Measurements from ENCODE around the gene NOP9. TPM values are rescaled to one million over a fixed set of nuclear protein-coding genes. Genes with fewer than 3 reads are reported as not detected.

NOP9 gene
- total and polyA plus RNA-seq, 8 donors = 6.2 to 13.9 (median 9.7) TPM

DNA sequence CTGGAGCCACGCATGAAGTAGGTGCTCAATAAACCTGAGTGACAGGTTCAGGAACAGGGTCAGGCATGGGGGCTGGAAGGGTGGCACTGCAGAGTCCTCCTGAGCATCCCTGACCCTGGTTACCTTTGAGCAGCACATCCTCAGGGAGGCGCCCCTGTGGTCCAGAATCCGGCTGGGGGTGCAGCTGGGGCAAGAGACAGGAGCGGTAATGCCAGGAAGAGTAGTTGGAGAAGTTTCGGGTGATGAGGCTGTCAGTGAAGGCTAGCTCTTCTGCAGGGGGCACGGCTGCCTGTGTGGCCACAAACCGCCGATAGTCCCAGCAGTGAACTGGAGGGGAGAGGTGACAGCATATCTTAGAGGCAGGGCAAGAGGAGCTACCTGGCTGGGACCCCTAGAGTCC is 30.3 kb upstream of the NOP9 start:
- Histone ChIP-seq H3K36me3 (peaks cover 0 to 18% (median 0%) of the 10 kb centered on the region in 3 donors), H3K4me1 (peaks cover 11 to 22% (median 18%) of the 10 kb centered on the region in 3 donors), H3K4me3 (no peak overlapping the region), H3K27me3 (no peaks in the 10 kb centered on the region), H3K27ac (no peak overlapping the region), H3K9me3 (no peaks in the 10 kb centered on the region)
- ATAC-seq (no peak), DNase-seq (peak in 2 of 6 donors; percentile 9 to 33), FAIRE-seq (no peak)
- WGBS, 2 donors = 94 to 96% methylated on average over 8 of the region's 8 CpGs
- intact Hi-C loops (cut with DNase I) = no loop called here
- TF ChIP-seq, protein P1, sequence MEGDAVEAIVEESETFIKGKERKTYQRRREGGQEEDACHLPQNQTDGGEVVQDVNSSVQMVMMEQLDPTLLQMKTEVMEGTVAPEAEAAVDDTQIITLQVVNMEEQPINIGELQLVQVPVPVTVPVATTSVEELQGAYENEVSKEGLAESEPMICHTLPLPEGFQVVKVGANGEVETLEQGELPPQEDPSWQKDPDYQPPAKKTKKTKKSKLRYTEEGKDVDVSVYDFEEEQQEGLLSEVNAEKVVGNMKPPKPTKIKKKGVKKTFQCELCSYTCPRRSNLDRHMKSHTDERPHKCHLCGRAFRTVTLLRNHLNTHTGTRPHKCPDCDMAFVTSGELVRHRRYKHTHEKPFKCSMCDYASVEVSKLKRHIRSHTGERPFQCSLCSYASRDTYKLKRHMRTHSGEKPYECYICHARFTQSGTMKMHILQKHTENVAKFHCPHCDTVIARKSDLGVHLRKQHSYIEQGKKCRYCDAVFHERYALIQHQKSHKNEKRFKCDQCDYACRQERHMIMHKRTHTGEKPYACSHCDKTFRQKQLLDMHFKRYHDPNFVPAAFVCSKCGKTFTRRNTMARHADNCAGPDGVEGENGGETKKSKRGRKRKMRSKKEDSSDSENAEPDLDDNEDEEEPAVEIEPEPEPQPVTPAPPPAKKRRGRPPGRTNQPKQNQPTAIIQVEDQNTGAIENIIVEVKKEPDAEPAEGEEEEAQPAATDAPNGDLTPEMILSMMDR (IDR thresholded peaks at IDR 0.05) = no peak

DNA sequence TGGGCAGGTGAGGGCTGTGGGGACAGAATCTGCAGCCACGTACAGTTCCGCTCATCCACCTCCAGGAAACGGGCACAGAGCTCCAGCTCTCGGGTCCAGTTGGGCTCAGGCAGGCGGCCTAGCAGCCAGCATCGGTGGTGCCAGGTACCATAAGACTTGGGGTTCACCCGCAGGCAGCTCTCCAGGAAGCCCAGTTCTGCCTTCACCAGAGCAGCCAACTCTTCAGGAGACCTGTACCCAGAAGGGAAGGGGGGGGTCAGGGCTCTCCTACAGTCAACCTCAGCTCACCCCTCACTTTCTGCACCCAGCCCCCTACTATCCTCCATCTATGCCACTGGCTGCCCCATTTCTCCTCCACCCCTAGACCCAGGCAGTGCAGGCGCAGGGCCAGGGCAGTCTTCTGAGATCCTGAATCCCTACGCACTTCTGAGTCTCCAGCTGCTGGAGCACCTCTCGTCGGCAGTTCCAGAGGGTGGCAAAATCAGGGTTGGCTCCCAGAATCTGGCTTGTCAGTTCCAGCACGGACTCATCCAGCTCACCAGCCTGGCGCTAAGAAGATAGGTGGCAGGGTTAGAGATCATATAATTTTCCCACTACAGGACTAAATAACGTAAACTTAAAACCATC is 29.6 kb upstream of the NOP9 start:
- no peak for FAIRE-seq
- H3K4me3 ChIP-seq = no peak overlapping the region
- DNase-seq = peak in 2 of 6 donors; percentile 34 to 69

DNA sequence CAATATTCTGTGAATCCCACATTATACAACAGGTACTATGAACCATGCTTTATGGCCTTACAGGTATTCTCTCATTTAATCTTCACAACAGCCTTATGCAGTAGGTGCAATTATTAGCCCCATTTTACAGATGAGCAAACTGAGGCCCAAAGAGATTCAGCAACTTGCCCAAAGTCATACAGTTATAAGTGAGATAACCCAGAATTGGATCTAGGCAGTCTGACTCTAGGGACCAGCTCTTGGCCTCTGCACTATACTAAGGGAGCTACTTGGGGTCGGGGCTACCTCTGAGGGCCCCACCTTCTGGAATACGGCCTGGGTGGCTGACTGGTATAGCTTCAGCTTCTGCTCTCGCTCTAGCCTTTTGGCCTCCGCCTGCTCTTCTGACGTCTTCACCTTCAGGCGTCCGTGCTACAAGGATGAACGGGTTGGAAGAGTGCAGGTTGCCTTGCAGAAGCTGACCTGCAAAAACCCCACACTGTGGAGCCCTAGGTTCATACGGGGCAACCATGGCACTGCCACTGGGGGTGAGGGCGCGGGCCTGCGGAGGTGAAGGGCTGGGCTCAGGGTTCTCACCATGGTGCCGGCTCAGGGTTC is 29.0 kb upstream of the NOP9 start:
- Histone ChIP-seq H3K4me3 (peak overlapping the region; percentile 48 to 99 (median 90)), H3K27ac (peak overlapping the region; percentile 90 to 98 (median 96)), H3K36me3 (peaks cover 0 to 18% (median 0%) of the 10 kb centered on the region in 3 donors), H3K4me1 (peaks cover 11 to 25% (median 18%) of the 10 kb centered on the region in 3 donors), H3K9me3 (no peaks in the 10 kb centered on the region), H3K27me3 (no peaks in the 10 kb centered on the region)
- DNase-seq = no peak
- intact Hi-C loops (cut with DNase I) = no loop called here
- TF ChIP-seq, protein P1 (IDR thresholded peaks at IDR 0.05) = no peak
- FAIRE-seq = no peak
- peak in 3 of 4 donors; percentile 1 to 4 (median 3) for ATAC-seq
- 12% methylated on average over 13 of the region's 13 CpGs for WGBS, 2 donors

More for the DNA sequence above, 29.6 kb upstream of the NOP9 start:
- Histone ChIP-seq H3K9me3 (no peaks in the 10 kb centered on the region), H3K4me1 (peaks cover 11 to 22% (median 18%) of the 10 kb centered on the region in 3 donors), H3K36me3 (peaks cover 0 to 18% (median 0%) of the 10 kb centered on the region in 3 donors), H3K27ac (no peak overlapping the region), H3K27me3 (no peaks in the 10 kb centered on the region)
- intact Hi-C loops (cut with DNase I) = no loop called here
- no peak for ATAC-seq
- 92 to 96% methylated on average over 14 of the region's 14 CpGs for WGBS, 2 donors
- TF ChIP-seq, protein P1 (IDR thresholded peaks at IDR 0.05) = no peak

DNA sequence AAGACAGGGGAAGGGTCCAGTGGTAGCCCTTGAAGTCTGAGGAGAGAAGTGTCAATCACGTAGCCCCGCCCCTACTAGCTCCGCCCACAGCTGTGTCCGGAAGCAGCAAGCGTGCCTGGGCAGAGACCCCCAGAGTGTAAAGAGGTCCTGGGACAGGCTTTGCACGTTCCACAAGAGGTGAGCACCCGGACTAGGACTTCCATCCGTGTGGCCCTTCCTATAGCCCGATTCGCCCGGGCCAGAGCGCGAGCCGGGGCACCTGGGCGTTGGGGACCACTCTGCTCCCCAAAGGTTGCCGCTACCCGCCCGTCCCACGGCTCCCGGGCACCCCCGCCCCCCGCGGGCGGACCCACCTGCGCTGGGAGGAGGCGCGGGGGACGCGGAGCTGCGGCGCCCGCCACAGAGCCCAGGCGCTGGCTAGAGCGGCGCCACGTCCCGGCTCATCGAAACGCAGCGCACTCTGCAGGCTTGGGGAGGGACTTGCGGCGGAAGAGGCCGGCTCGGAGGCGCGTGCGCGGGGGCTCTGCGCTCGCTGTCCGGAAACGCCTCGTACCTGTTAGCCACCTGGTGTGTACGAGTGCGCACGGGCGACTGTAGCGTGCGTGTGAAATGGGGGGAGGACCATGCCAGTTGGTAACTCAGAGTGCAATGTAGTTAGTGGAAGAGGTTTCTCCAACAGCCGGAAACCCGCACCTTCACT is 28.4 kb upstream of the NOP9 start, which contains the start of gene RABGGTA:
RABGGTA (minus strand) TSS at position 464 of the 700 bp plus-strand sequence. CDS start 482 bp downstream, outside the sequence.
- Histone ChIP-seq H3K27ac (peak within 1 kb of the TSS; percentile 90 to 98 (median 96)), H3K36me3 (peaks cover 0 to 16% (median 0%) of the 10 kb centered on the region in 3 donors), H3K4me3 (peak within 1 kb of the TSS; percentile 48 to 99 (median 90)), H3K9me3 (no peaks in the 10 kb centered on the region), H3K27me3 (no peaks in the 10 kb centered on the region), H3K4me1 (peaks cover 11 to 25% (median 18%) of the 10 kb centered on the region in 3 donors)
- WGBS, 2 donors = 0 to 1% methylated on average over 42 to 61 of the region's 61 CpGs
- DNase-seq (peak; percentile 89 to 96 (median 92)), ATAC-seq (peak; percentile 90 to 96 (median 91)), FAIRE-seq (no peak)
- intact Hi-C loops (cut with DNase I) = no loop called here
- TF ChIP-seq, protein P1 (IDR thresholded peaks at IDR 0.05) = peak; percentile 49 to 73 (median 60)
